ENCODE measurements around the gene MAP2K1. TPM values are rescaled to one million over a fixed set of nuclear protein-coding genes. Genes with fewer than 3 reads are reported as not detected.
"Not testable (repeated sequence)": the region's sequence is repeated elsewhere in the genome, so short reads cannot be mapped to it uniquely, and the experiment has no call there.

The MAP2K1 gene
- total RNA-seq, 1 donor = 52.2 TPM

DNA sequence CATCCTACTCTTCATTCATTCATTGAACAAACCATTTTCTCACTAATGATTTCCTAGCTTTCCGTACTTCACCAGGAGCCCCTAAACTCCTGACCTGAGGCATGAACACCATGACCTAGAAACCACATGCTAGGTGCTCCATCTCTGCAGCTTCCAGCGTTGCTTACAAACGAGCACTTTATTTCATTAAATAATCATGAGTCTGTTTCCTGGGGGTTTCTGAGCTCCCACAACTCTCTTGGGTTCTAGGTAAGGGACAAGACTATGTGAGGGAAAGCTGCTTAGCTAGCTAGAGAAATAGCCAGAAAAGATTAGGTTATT is 1.3 kb downstream of the MAP2K1 start:
- peak overlapping the region; percentile 77 for H3K4me3 ChIP-seq (ENCODE audit: low read depth, low read length)
- DNase-seq (ENCODE audit: low read depth) = no peak
- TF ChIP-seq, protein P1, sequence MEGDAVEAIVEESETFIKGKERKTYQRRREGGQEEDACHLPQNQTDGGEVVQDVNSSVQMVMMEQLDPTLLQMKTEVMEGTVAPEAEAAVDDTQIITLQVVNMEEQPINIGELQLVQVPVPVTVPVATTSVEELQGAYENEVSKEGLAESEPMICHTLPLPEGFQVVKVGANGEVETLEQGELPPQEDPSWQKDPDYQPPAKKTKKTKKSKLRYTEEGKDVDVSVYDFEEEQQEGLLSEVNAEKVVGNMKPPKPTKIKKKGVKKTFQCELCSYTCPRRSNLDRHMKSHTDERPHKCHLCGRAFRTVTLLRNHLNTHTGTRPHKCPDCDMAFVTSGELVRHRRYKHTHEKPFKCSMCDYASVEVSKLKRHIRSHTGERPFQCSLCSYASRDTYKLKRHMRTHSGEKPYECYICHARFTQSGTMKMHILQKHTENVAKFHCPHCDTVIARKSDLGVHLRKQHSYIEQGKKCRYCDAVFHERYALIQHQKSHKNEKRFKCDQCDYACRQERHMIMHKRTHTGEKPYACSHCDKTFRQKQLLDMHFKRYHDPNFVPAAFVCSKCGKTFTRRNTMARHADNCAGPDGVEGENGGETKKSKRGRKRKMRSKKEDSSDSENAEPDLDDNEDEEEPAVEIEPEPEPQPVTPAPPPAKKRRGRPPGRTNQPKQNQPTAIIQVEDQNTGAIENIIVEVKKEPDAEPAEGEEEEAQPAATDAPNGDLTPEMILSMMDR (IDR thresholded peaks at IDR 0.05; ENCODE audit: insufficient read depth, low read length) = no peak

DNA sequence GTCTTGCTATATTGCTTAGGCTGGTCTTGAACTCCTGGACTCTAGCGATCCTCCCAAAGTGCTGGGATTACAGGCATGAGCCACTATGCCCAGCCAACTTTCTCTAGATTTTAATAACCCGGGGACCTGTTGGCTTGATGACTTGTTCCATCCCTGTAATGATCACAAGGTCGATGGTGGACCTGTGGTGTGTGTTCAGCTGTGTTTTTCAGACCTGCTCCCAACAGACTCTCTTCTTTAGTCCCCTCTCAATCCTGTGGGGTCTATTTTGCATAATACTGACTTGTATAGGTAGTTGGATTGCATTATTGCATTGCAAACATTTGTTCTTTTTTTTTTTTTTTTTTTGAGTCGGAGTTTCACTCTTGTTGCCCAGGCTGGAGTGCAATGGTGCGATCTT is 1.9 kb downstream of the MAP2K1 start:
- DNase-seq (ENCODE audit: low read depth) = no peak
- peak overlapping the region; percentile 0 for H3K4me3 ChIP-seq (ENCODE audit: low read depth, low read length)
- TF ChIP-seq, protein P1 (IDR thresholded peaks at IDR 0.05; ENCODE audit: insufficient read depth, low read length) = no peak

DNA sequence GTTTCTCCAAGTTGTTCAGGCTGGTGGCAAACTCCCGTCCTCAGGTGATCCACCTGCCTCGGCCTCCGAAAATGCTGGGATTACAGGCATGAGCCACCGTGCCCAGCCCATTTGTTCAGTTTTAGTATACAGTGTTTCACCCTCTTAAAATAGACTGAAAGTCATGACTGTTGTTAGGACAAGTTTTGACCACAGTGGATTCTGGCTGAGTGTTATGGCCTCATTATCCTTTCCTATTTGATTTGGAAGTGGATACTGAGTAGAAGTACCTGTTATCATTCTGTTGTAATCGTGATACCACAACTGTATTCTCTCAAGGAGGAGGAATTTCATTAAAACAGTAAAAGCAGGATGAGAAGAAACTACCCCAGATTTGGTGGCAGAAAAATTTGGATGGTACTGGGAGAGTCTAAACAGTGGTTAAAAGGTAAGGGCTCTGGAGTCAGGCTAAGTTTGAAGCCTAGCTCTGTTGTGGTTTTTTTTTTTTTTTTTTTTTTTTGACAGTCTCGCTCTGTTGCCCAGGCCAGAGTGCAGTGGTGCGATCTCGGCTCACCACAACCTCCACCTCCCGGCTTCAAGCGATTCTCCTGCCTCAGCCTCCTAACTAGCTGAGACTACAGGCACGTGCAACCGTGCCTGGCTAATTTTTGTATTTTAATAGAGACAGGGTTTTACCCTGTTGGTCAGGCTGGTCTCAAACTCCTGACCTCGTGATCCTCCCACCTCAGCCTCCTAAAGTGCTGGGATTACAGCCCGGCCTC is 2.6 kb downstream of the MAP2K1 start:
- H3K4me3 ChIP-seq (ENCODE audit: low read depth, low read length) = no peak overlapping the region
- TF ChIP-seq, protein P1 (IDR thresholded peaks at IDR 0.05; ENCODE audit: insufficient read depth, low read length) = no peak
- DNase-seq (ENCODE audit: low read depth) = no peak

DNA sequence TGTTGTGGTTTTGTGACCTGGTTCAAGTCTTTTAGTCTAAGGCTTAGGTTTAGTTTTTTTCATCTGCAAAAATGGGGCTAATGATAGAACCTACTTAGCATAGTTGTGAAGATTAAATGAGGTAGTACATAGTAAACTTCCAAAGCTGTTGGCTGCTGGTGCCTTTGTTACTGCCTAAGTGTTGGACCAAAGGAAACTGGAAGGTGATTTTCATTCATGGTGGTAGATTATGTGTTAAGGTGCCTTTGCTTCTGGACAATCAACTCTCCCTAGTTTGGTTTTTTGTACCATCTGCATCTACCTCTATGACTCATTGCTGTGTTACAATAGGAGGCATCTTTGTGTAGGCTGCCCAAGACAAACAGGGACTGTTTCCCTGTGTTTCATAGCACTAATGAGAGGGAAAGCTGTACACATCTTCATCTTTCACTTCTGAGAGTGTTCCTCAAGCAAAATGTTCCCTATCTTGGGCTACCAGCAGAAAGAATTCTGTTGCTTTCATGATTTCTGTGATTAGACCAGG is 3.2 kb downstream of the MAP2K1 start:
- no peak overlapping the region for H3K4me3 ChIP-seq (ENCODE audit: low read depth, low read length)
- TF ChIP-seq, protein P1 (IDR thresholded peaks at IDR 0.05; ENCODE audit: insufficient read depth, low read length) = no peak
- peak; percentile 14 for DNase-seq (ENCODE audit: low read depth)

DNA sequence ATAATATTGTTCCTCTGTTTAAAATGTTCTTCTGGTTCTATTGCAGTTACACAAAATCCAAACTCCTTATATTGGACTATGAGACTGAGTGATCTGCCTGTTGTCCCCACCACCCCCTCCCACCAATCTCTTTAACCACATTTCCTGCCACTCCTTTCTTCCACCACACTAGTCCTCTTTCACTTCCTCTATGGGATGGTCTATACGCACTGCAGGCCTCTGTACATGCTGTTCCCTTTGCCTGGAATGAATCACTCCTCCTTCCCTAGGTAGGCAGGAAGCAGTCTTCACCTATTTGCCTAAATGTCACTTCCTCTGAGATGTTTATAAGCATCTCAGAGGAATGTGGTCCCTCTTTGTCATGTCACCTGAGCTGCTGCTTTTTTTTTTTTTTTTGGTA is 4.0 kb downstream of the MAP2K1 start:
- no peak overlapping the region for H3K4me3 ChIP-seq (ENCODE audit: low read depth, low read length)
- DNase-seq (ENCODE audit: low read depth) = no peak
- TF ChIP-seq, protein P1 (IDR thresholded peaks at IDR 0.05; ENCODE audit: insufficient read depth, low read length) = no peak

DNA sequence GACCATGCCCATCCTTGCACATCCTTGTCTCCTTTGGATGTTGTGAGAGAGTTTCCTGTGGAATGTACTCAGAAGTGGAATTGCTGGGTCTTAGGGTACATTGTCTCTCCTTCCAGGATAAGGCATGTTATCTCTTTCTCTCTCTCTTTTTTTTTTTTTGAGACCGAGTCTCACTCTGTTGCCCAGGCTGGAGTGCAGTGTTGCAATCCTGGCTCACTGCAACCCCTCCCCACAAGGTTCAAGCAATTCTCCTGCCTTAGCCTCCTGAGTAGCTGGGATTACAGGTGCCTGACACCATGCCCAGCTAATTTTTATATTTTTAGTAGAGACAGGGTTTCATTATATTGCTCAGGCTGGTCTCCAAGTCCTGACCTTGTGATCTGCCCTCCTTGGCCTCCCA is 6.3 kb downstream of the MAP2K1 start:
- H3K4me3 ChIP-seq (ENCODE audit: low read depth, low read length); DNase-seq (ENCODE audit: low read depth): not testable (repeated sequence)

DNA sequence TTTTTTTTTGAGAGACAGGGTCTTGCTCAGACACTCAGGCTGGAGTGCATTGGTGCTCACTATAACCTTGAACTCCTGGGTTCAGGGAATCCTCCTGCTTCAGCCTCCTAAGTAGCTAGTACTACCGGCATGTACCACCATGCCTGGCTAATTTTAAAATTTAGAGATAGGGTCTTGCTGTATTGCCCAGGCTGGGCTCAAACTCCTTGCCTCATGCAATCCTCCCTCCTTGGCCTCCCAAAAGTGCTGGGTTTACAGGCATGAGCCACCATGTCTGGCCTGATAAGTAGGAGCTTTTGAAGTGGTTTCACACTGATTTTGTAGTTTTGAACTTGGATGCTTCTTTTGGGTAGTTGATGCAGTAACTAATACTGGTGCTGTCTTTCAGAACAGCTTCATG is 7.8 kb downstream of the MAP2K1 start:
- DNase-seq (ENCODE audit: low read depth) = no peak
- H3K4me3 ChIP-seq (ENCODE audit: low read depth, low read length) = no peak overlapping the region
- TF ChIP-seq, protein P1 (IDR thresholded peaks at IDR 0.05; ENCODE audit: insufficient read depth, low read length) = no peak

All from fibroblast of the aortic adventitia (primary cell).